ENCODE results near the gene ARHGAP10.

The ARHGAP10 gene, protein sequence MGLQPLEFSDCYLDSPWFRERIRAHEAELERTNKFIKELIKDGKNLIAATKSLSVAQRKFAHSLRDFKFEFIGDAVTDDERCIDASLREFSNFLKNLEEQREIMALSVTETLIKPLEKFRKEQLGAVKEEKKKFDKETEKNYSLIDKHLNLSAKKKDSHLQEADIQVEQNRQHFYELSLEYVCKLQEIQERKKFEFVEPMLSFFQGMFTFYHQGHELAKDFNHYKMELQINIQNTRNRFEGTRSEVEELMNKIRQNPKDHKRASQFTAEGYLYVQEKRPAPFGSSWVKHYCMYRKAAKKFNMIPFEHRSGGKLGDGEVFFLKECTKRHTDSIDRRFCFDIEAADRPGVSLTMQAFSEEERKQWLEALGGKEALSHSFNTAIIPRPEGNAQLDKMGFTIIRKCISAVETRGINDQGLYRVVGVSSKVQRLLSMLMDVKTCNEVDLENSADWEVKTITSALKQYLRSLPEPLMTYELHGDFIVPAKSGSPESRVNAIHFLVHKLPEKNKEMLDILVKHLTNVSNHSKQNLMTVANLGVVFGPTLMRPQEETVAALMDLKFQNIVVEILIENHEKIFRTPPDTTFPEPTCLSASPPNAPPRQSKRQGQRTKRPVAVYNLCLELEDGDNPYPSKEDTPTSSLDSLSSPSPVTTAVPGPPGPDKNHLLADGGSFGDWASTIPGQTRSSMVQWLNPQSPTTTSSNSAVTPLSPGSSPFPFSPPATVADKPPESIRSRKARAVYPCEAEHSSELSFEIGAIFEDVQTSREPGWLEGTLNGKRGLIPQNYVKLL

DNA sequence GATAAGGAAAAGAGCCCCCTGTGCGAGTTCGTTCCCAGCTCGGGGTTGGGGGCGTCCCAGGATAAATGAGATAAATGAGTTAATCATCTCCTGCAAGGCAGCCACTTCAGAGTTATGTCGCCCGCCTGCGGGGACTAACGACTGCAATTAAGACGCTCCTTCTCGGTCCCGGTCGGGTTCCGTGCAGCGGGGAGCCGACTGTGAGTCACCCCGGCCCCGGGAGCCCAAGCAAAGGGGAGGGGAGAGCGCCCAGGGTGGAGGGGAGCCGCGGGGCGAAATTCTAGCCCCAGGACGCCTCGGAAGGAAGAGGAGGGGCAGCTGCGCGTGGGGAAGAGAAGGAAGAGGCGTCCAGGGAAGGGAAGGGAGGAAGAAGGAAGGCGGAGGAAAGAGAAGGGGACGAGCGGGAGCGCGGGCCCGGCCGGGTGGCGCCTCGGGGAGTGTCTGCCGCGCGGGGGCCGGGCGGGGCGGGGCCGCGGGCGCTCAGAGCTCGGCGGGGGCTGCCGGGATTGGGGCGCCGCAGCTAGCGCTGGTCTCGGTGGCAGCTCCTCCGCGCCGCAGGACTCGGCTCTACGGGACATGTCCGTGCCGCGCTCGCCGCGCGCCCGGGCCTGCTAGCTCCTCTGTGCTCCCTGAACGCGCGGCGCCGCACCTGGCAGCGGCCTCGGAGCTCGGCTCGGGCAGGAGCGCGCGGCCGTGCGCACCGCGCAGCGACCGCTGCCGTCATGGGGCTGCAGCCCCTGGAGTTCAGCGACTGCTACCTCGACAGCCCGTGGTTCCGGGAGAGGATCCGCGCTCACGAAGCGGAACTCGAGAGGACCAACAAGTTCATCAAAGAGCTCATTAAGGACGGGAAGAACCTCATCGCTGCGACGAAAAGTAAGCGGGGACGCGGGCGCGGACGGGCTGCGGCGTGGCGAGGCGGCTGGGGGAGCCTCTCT lies at the start of gene ARHGAP10:
TSS of gene ARHGAP10 (plus strand) at position 509 of the 938 bp plus-strand sequence. CDS start at position 723, 214 bp downstream.
- peak; percentile 62 for DNase-seq (ENCODE audit: low read depth)

DNA sequence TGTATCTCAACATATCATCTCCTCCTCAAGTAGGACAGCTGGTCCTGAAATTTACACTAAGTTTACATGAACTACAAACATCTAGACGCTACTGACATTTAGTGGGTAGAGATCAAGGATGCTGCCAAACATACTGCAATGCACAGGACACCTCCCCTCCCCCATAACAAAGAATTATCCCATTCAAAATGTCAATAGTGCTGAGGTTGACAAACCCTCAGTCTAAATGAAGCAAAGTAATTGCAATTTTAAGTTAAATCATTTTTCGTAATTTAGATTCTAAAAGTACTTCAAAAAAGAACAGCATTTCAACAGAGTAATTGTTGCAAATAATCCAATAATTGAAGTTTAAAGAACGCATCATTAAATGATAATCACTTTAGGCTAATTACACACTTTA lies 49.1 kb upstream of the ARHGAP10 start:
- DNase-seq (ENCODE audit: low read depth), result no peak

DNA sequence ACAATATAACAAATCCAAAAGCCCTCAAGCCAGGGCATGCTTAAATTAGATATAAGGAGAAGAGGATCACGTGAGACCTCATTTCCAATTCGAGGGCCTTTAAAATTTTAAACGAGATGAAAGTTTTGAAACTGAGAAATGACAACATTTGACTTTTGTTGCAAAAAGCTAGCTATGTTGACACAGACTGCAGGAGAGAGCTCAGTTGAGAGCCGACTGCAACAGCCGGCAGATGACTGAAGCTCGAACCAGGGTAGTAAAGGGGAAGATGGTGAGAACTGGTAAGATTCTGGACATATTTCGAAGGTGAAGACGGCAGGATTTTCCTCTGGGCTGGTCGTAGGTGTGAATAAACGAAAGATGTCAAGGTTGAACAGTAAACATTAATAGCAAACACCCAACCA lies 48.7 kb upstream of the ARHGAP10 start:
- no peak for DNase-seq (ENCODE audit: low read depth)

DNA sequence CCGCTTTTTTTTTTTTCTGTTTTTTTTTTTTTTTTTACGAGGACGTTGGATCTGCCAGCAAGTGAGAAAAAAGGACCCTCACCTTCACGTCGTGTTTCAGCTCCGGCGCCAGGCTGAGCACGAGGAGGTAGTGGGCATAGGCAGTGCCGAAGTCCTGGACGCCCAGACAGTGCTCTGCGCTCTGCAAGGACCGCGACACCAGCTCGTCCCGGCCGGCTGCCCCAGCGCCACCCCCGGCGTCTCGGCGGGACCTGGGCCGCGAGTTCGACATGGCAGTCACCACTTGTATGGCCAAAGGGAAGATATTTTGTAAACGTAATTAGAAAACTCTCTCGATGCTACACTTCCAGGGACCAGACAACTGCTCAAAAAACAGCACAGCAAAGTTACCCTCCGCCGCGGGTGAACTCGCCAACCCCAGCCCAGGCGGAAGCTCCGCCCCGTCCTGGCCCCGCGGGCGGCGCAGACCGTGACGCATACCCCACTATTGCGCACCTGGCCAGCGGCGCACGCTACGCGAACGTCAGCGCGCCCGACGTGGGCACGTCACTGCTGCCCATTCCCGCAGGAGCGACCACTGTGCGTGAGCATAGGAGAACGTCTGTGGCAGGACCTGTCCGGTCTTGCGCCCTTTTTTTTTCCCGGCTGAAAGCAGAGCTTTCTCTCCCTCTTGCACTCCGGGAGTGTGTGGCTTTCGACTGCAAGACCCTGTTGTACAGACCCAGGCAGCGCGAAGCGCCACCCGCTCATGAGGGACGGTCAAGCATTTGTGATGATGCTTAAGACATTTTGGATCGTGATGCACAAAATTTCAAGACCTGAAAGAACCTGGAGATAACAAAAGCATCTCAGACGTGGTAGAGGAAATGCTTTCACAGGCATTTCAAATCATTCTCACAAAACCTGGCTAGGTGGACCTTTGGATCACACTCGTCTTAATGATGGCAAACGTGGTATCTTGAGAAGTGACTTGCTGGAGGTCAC lies 47.9 kb upstream of the ARHGAP10 start, which contains the start of gene PRMT9:
TSS of gene PRMT9 (minus strand) at position 447 of the 984 bp plus-strand sequence. CDS start at position 271, 176 bp downstream.
- DNase-seq (ENCODE audit: low read depth), result peak; percentile 76

DNA sequence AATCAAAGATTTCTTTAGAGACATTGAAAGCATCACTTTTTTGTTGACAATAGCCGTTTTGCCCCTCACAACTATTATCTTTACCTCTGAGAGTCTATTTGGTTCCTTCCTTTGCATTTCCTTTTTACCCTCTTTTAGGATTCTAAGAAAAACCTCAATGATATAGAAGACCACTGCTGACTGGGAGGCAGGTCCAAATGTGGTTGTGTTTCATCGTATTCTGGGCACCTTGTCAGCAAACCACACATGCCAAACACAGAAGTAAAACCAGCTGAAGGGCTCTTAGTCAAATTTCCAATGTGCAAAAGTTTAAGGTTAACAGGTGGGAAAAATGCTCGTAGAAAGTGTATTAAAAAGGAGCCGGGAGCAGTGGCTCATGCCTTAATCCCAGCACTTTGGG lies 42.8 kb upstream of the ARHGAP10 start:
- DNase-seq (ENCODE audit: low read depth), result no peak

DNA sequence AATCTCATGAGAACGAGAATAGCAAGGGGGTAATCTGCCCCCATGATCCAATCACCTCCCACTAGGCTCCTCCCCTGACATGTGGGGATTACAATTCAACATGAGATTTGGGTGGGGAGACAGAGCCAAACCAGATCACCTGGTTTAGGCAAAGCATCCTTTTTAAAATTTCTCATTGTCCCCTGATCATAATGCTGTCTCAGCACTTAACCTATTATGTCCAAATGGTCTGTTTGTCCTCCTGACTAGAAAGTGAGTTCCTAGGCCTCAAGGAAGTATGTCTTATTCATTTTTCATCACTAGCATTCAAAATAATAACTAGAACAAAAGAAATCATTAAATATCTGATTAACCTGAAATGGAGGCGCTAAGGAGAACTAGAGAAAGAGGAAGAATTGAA lies 40.1 kb upstream of the ARHGAP10 start:
- no peak for DNase-seq (ENCODE audit: low read depth)

DNA sequence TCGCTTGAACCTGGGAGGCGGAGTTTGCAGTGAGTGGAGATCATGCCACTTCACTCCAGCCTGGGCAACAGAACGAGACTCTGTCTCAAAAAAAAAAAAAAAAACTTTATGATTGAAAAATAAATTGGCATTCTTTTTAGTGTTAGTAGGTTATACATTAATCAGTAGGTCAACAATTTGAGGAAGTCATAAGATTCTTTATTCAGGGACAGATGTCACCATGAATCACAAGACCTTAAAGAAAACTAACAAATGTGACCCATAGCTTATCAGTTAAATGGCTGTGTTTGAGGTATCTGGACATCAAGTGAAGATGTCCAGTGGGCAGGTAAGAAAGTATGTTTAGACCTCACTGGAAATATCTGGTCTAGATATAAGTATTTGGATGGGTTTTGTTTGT lies 38.7 kb upstream of the ARHGAP10 start:
- no peak for DNase-seq (ENCODE audit: low read depth)

DNA sequence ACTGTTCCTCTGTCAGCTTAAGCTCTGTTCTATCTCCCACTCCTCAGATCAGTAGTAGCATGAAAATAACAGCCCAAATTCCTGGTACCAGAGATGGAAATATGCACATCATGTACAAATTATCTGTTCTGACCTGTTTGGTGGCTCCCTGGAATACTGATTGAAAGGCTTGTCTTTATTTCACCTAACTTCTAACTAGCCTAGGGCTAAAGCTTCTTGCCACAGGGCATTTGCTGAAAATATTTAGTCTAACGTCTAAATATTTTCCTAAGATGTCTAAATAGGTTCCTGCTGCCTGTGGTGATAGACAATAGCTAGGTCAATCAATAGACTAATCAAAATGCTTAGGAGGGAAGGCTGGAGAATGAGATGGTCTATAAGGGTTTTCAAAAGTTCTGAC lies 35.0 kb upstream of the ARHGAP10 start:
- DNase-seq (ENCODE audit: low read depth), result no peak

DNA sequence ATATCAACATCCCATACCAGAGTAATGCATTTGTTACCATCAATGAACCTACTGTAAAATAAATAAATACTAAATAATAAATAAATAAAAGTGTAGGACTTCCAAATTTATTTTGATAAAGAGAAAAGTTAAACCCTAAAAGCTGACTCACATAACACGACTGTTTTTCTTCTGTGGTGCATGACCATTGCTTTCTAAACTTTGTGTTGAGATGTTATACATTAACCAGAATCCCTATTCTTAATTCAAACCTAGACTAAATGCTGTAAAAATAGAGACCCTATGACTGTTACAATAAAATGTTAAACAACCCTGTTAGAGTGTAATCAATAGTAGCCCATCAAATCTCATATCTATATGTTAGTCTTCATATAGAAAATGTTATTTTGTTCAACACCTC lies 27.0 kb upstream of the ARHGAP10 start:
- no peak for DNase-seq (ENCODE audit: low read depth)

DNA sequence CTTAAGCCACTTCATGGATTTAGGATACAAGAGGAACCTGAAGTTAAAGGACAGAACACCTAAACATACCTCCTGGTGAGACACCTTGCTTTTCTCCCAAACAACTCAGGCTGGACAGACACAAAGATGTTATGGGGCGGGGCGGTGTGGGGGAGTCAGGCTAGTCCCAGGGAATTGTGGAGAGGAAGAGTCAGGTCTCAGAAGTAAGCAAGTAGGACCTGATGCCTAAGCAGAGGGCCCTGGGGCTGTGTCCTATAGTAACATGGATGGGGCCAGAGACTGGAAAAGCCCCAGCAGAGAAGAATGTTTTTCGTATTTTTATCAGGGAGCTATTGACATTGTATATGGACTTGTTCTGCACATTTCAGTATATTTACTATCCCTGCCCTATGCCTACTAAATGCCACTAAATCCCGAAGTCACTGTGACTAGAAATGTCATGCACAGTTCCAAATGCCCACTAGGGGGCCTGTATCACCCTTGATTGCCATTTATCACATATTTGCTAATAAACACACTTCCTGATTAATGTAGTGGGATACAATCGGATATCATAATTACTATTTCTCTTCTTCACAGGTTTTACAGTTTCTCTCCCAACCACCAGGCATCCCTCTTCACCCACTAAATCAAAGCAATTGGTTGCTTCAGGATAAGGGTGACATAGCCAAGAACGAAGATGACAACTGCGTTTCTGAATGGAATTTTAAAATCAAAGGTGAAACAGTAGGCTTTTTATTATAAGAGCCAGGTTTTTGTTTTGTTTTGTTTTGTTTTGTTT lies 23.8 kb upstream of the ARHGAP10 start:
- DNase-seq (ENCODE audit: low read depth), result no peak

DNA sequence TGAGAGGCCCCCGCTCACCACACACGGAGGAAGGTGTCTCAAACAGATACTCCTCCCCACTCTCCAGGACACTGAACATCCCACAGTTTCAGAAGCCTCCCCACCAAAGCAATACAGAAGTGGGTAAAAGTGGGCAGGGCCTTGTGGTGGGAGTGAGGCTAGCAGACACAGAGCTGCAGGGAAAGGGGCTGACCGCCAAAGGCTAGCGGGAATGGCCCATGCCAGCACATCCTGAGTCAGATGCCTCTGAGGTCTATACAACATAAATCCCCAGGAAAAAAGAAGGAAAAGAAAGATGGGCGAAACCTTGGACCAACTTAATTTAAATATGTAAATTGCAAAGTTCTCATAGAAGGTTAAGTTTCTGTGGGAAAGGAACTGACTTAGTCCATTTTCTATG lies 21.9 kb upstream of the ARHGAP10 start:
- DNase-seq (ENCODE audit: low read depth), result no peak

DNA sequence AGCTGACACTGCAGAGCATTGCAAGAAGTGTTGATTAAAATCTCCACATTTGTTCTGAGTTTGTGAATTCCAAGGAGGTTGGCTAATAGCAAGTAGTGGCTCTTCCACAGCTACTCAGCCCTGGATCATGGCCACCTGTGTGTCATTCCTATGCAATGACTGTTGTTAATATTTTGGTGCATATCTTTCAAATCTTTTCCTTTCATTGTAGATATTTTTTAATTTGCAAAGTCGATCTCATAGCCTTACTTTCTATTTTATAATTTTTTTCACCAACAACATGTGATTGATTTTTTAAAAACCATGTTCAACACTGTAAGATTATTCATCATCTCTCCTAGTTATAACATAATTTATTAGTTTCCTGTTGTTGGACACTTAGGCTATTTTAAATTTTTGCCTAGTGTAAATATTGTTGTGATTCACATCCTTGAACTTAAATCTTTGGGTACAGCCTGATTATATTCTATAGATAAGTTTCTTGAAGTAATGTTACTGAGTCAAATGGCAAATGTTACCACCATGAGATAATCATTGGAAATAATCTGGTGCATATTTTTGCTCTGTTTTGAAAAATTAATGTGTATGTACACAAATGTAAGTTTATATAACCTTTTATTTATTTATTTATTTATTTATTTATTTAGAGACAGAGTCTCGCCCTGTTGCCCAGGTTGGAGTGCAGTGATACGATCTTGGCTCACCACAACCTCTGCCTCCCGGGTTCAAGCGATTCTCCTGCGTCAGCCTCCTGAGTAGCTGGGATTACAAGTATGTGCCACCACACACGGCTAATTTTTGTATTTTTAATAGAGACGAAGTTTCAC lies 17.1 kb upstream of the ARHGAP10 start:
- no peak for DNase-seq (ENCODE audit: low read depth)

DNA sequence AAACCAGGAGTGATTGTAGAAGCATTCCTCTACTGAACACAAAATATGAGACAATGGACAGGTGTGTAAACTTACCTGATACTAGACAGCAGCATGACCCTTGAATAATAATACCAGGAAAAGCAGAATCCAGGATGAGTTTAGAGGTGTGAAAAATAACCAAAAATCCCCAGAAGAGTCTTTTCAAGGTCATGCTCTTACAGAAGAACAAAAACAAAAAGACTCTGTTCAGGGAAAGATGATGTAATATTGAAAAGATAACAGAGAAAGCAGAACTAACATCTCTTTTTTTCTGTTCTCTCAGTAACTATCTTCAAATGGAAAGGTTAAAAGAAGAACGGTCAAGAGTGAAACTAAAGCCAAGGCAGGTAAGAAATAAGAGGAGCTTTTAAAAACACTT lies 14.0 kb upstream of the ARHGAP10 start:
- DNase-seq (ENCODE audit: low read depth), result no peak

DNA sequence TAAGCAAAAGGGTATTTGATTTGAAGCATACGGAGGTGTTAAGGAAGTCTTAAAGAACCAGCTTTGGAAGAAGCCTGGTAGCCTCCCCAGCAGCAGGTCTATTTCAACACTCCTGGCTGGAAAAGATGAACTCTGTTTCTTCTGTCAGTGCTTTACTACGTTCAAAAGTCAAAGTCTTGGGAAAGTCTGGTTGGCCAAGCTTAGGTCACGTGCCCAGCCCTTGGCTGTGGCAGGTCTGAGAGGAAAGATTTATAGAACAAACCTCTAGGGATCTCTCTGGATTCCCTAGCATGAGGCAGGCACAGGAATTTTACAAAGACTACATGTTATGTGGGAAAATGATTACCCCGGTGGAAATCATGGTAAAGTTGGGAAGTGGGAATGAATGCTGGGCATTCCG lies 8.6 kb upstream of the ARHGAP10 start:
- no peak for DNase-seq (ENCODE audit: low read depth)

DNA sequence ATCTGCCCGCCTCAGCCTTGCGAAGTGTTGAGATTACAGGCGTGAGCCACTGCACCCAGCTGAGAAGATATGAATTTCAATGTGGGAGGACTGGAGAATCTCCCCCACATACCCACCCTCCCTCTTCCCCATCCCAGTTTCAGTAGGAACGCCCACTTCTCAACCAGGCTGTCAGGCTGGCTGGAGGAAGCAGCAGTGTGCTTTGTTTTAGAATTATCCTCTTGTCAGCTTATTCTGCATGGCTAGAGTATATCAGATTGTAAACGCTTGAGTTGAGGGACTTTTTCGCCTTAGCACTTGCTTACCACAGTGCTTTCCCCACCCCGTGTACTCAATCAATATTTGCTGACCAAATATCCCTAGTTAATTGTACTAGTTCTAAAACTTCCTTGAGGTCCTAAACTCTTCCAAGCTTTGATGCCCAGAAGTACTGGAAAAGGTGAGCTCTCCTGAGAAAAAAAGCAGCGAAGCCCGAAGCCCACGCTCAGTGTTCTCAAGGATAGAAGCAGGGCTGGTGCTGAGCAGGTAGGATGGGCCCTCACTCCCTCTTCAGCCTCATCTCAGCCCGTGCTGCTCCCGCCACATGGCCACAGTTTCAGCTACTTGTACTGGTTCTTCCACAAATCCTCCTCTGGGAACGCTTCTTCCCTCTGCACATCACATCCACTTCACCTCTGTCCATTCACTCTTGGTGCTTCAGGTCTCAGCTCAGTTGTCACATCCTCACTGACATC lies 7.3 kb upstream of the ARHGAP10 start:
- DNase-seq (ENCODE audit: low read depth), result no peak

DNA sequence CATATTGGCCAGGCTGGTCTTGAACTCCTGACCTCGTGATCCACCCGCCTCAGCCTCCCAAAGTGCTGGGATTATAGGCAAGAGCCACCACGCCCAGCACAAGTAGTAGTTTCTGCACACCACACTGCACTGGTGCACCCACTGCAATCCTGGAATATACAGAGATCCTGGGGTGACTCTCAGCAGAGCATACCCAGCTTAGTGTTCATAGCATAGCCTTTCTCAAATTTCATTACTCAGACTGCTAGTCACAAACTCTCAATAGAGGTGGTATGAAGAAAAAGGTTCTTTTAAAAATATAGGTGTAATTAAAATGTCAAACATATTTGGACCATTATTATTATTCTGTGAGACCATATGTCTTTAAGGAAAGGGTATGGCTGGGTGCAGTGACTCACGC lies 6.2 kb upstream of the ARHGAP10 start:
- DNase-seq (ENCODE audit: low read depth), result no peak

DNA sequence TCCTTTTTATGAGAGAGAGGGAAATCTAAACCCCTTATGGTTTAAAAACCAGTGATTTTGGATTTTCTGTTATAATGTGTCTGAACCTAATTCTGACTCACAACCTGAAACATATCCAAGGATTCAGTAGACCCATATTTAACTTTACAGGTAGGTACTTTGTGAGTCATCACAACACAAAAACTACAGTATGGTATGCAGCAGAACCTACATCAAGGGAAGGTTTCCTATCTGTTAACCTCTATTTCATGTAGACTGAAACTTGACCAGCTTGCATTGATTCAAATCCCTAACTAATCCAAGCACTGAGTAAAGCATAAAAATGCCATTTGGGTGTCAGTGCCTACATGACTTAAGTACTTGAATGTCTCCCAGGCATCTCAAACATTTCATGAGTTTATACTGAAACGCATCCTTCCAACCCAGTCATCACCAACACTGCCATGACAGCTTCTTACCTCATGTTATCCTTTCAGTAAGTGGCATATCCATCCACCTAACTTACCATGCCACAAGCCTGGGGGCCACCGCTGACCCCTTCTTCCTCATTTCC lies 4.3 kb upstream of the ARHGAP10 start:
- no peak for DNase-seq (ENCODE audit: low read depth)

DNA sequence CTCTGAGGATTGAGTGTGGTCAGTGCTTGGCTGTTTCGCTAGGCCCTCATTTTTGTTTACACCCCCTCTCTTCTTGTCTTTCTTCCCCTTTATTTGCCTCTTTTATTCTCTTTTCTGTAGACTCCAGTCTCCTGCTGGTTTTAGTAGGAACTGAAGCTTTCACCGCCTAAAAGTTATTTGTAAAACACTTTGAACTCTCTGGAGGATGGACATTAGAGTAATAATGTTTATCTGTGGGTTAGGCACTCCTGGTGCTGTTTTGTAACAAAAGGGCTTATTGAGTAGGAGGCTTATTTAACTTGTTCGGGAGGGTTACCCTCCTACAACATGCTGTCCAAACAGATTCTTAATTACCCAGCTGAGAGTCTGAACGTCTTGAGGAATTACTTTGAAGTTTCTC lies 1.6 kb upstream of the ARHGAP10 start:
- no peak for DNase-seq (ENCODE audit: low read depth)
